Left lung (tissue), 10 donors: Measurements from ENCODE around the gene LRRTM3. TPM values are rescaled to one million over a fixed set of nuclear protein-coding genes. Genes with fewer than 3 reads are reported as not detected.
A peak's percentile ranks its signal among the peaks of the same experiment; 100 is the strongest.

ENCODE experiments used
- ATAC-seq: fragments of 200-7000 bp; cut with Tn5 transposase; one replicate; pipeline ENCODE4 v1.9.1; 2020; ENCODE audit warnings: moderate library complexity
- DNase-seq, 4 donors: peaks; one replicate each; pipeline ENCODE4 v3.0.0-alpha.2; 2013 to 2020
- H3K27ac ChIP-seq, 2 donors: fragments of 200-600 bp; sonication (generic) in 1 of 2; one replicate each; pipeline versions ENCODE4 v1.5.0 to v1.8.0; 2020 to 2021
- H3K27me3 ChIP-seq, 2 donors: fragments of 200-600 bp; sonication (generic) in 1 of 2; one replicate each; pipeline versions ENCODE4 v1.5.0 to v1.8.0; 2020 to 2021
- H3K36me3 ChIP-seq, 2 donors: fragments of 200-600 bp; sonication (generic) in 1 of 2; one replicate each; pipeline versions ENCODE4 v1.5.0 to v1.8.0; 2020 to 2021
- H3K4me1 ChIP-seq, 2 donors: fragments of 200-600 bp; one replicate each; pipeline ENCODE4 v1.8.0; 2021
- H3K4me3 ChIP-seq, 2 donors: fragments of 200-600 bp; sonication (generic) in 1 of 2; one replicate each; pipeline versions ENCODE4 v1.5.0 to v1.8.0; 2020 to 2021; ENCODE audit warnings: mild to moderate bottlenecking in 1 of 2
- H3K9me3 ChIP-seq, 2 donors: fragments of 200-600 bp; sonication (generic) in 1 of 2; one replicate each; pipeline versions ENCODE4 v1.5.0 to v1.8.0; 2020 to 2021
- CTCF ChIP-seq, 2 donors: fragments of 200-600 bp; sonication (generic) in 1 of 2; IDR thresholded peaks; one replicate each; pipeline versions ENCODE4 v1.5.0 to v1.8.0; 2021; ENCODE audit warnings: antibody characterized with exemption in 2 of 2
- intact Hi-C, 2 donors: fragments of 100-400 bp; cut with DNase I; formaldehyde crosslinking; loops; one replicate each; pipeline versions ENCODE4 v1.11.2 to v1.14.2; 2022
- polyA plus RNA-seq, 6 donors: library from polyadenylated mRNA; unstranded; fragments of 120-200 nt; gene quantifications; one replicate each; pipeline ENCODE4 v1.2.1, GENCODE V29; 2013; ENCODE audit not compliant: insufficient read length in 6 of 6
- total RNA-seq, 2 donors: library from RNA; stranded (reverse); fragmentation: NEBNext Ultra II Directional; extraction: Animal tissue kit (Norgen Biotek cat#: 25700); gene quantifications; one replicate each; pipeline ENCODE4 v1.2.1, GENCODE V29; 2021
- donor health status: DM: no; HTN: yes; CAD: no.
- donor health status: DM: no; HTN: no; CAD: no.

Gene LRRTM3
- total and polyA plus RNA-seq, 8 donors: 1.7 to 5.1 (median 3.8) TPM; not detected in 2

DNA sequence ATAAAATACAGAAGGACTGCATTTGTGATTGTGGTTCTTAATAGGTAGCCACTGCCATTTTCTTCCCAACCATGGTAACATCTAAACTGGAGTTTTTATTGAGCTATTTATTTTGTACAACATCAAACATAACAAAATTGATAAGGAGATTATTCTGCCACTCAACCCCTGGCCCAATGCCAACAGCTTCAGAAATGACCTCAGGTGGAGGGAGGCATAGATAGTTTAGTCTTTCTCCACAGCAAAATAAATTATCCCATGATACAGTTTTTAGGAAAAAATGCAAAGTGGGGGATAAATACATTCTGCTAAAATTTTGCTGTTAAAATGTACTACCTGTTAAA is 57.6 kb downstream of the LRRTM3 start:
- ATAC-seq (no peak), DNase-seq (no peak)
- Histone ChIP-seq H3K9me3 (no peaks in the 10 kb centered on the region), H3K36me3 (no peaks in the 10 kb centered on the region), H3K4me1 (no peaks in the 10 kb centered on the region), H3K27me3 (no peaks in the 10 kb centered on the region), H3K27ac (no peak overlapping the region), H3K4me3 (no peak overlapping the region)
- intact Hi-C loops: no loop called here
- no peak for TF ChIP-seq CTCF (IDR thresholded peaks at IDR 0.05)

- no peaks in the 10 kb centered on the region for H3K27me3 ChIP-seq
- no peak overlapping the region for H3K4me3 ChIP-seq
- no peak for DNase-seq
- no peaks in the 10 kb centered on the region for H3K36me3 ChIP-seq
- intact Hi-C loops: no loop called here
- H3K4me1 ChIP-seq: no peaks in the 10 kb centered on the region
- TF ChIP-seq CTCF (IDR thresholded peaks at IDR 0.05): no peak
- ATAC-seq: no peak
- H3K9me3 ChIP-seq: no peaks in the 10 kb centered on the region
- H3K27ac ChIP-seq: no peak overlapping the region
Measured at GRCh38 chr10:66990143-66990830, 64.5 kb downstream of the LRRTM3 start.

- intact Hi-C loops: no loop called here
- no peak for TF ChIP-seq CTCF (IDR thresholded peaks at IDR 0.05)
- H3K4me1 ChIP-seq: no peaks in the 10 kb centered on the region
- H3K9me3 ChIP-seq: no peaks in the 10 kb centered on the region
- no peaks in the 10 kb centered on the region for H3K27me3 ChIP-seq
- no peak overlapping the region for H3K4me3 ChIP-seq
- ATAC-seq: no peak
- no peak for DNase-seq
- H3K27ac ChIP-seq: no peak overlapping the region
- H3K36me3 ChIP-seq: no peaks in the 10 kb centered on the region
Measured at GRCh38 chr10:66996996-66997395, 71.2 kb downstream of the LRRTM3 start.

DNA sequence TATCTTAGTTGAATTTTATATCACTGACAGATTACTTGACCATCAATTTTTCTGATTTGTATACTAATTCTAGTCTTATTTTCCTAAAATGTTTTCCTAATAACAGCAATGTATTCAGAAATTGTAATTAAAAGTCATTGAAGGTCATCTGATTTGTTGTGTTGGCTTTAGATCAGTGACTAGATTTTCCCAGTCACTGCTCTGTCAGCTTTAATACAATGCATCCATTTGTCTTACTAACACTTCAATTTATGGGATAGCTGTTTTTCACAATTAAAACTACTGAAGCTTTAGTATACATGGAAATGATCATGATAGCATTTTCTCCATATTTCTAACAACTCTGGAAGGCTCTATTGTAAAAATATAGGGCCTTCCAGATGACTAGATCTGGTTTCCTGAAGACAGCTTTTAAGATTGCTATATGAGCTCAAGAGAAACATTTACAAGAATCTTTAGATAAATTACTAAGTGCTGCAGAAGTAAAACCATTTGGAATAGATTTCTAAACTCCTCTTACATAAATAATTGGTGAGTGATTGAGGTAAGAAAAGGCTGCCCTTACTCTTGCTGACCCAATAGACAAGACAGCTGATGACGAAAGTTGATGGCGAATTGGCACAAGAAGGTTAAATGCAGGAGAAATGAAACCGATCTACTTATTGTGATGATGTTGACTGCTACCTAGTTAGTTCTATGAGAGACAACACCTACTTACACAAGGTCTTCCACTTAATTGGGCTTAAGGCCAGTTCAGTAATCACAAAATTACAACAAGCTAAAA is 74.1 kb downstream of the LRRTM3 start:
- Histone ChIP-seq H3K4me1 (no peaks in the 10 kb centered on the region), H3K27me3 (no peaks in the 10 kb centered on the region), H3K36me3 (no peaks in the 10 kb centered on the region), H3K9me3 (no peaks in the 10 kb centered on the region), H3K27ac (no peak overlapping the region), H3K4me3 (no peak overlapping the region)
- intact Hi-C loops: no loop called here
- DNase-seq (peak in 2 of 4 donors; percentile 6 to 24), ATAC-seq (no peak)
- no peak for TF ChIP-seq CTCF (IDR thresholded peaks at IDR 0.05)

DNA sequence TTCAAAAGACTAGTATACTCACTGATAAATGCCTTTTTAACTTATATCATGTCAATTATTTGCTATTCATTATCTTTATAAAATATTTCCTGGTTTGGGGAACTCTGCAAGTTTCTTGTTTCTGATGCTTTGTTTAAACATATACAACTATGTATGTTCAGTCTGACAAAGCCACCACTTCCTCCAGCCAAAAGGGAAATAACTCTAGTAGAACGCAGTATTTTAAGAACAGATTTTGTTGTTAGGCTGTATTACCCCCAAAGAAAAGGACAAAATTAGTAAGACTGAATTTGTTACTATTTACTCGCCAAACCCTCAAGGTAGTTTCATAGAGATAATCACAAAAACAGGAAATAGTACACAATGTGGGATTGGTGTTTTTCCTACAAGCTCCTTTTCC is 78.9 kb downstream of the LRRTM3 start:
- Histone ChIP-seq H3K9me3 (no peaks in the 10 kb centered on the region), H3K4me3 (no peak overlapping the region), H3K27ac (no peak overlapping the region), H3K36me3 (no peaks in the 10 kb centered on the region), H3K27me3 (no peaks in the 10 kb centered on the region), H3K4me1 (no peaks in the 10 kb centered on the region)
- no peak for ATAC-seq
- no peak for DNase-seq
- intact Hi-C loops: no loop called here
- no peak for TF ChIP-seq CTCF (IDR thresholded peaks at IDR 0.05)
